Ectodermal cell (in vitro differentiated cells): ENCODE measurements around the gene NME1. TPM values are rescaled to one million over a fixed set of nuclear protein-coding genes. Genes with fewer than 3 reads are reported as not detected.
"Not testable (repeated sequence)": the region's sequence is repeated elsewhere in the genome, so short reads cannot be mapped to it uniquely, and the experiment has no call there.

Experiments
- H3K27ac ChIP-seq: 2 replicates; pipeline ENCODE4 v1.7.0; 2013; ENCODE audit warnings: mild to moderate bottlenecking, low read depth, low read length; ENCODE audit not compliant: insufficient read depth, poor library complexity, severe bottlenecking
- H3K27me3 ChIP-seq: 2 replicates; pipeline ENCODE4 v1.7.0; 2013; ENCODE audit warnings: mild to moderate bottlenecking, low read length; ENCODE audit not compliant: insufficient read depth, control insufficient read depth, poor library complexity, severe bottlenecking
- H3K36me3 ChIP-seq: one replicate; pipeline ENCODE4 v1.7.0; 2013; ENCODE audit warnings: low read length; ENCODE audit not compliant: control insufficient read depth, insufficient read depth
- H3K4me1 ChIP-seq: one replicate; pipeline ENCODE4 v1.7.0; 2013; ENCODE audit warnings: low read length; ENCODE audit not compliant: control insufficient read depth, insufficient read depth
- H3K4me3 ChIP-seq: 2 replicates; pipeline ENCODE4 v1.7.0; 2013; ENCODE audit warnings: low read depth, low read length, control low read depth; ENCODE audit not compliant: insufficient read depth
- H3K9me3 ChIP-seq: 2 replicates; pipeline ENCODE4 v1.7.0; 2013; ENCODE audit warnings: mild to moderate bottlenecking, low read length, moderate library complexity; ENCODE audit not compliant: control insufficient read depth
- WGBS, 2 experiments: methylation state at CpG; one replicate each; pipeline ENCODE4 v1.1.7; 2013; ENCODE audit warnings: missing lambda C conversion rate in 2 of 2; 5-methylcytosine and 5-hydroxymethylcytosine counted together
- polyA plus RNA-seq, 4 experiments: library from polyadenylated mRNA; stranded (reverse); fragments of 50-300 nt; gene quantifications; one replicate each; pipeline ENCODE4 v1.2.3, GENCODE V29; 2013

Gene NME1
- 158 TPM for polyA plus RNA-seq (2013, experiment 1 of 4)
- 117 TPM for polyA plus RNA-seq (2013, experiment 2 of 4)
- polyA plus RNA-seq (2013, experiment 3 of 4): 95.7 TPM
- 98.6 TPM for polyA plus RNA-seq (2013, experiment 4 of 4)

- Histone ChIP-seq H3K4me1 (peaks cover 3% of the 10 kb centered on the region), H3K27me3 (no peaks in the 10 kb centered on the region), H3K36me3 (no peaks in the 10 kb centered on the region), H3K4me3 (peak within 1 kb of the TSS; percentile 79), H3K27ac (peak within 1 kb of the TSS; percentile 87), H3K9me3 (no peaks in the 10 kb centered on the region)
- 0% methylated on average over 60 of the region's 60 CpGs for WGBS, 2 experiments
Measured at GRCh38 chr17:51153210-51154072, at the start of gene NME1. Gene NME1 (plus strand): TSS chr17:51153559. CDS start chr17:51155655, 2,096 bp downstream.

- no peaks in the 10 kb centered on the region for H3K27me3 ChIP-seq
- no peak overlapping the region for H3K4me3 ChIP-seq
- H3K27ac ChIP-seq: no peak overlapping the region
- H3K4me1 ChIP-seq: no peaks in the 10 kb centered on the region
- no peaks in the 10 kb centered on the region for H3K9me3 ChIP-seq
- H3K36me3 ChIP-seq: no peaks in the 10 kb centered on the region
- WGBS, 2 experiments: 95 to 100% methylated on average over 1 of the region's 1 CpG
Measured at GRCh38 chr17:51107778-51108177, 45.6 kb upstream of the NME1 start.

- not testable (repeated sequence) for H3K36me3 ChIP-seq, H3K4me3 ChIP-seq, H3K9me3 ChIP-seq, H3K27me3 ChIP-seq, H3K4me1 ChIP-seq, H3K27ac ChIP-seq
- 92 to 95% methylated on average over 16 of the region's 16 CpGs for WGBS, 2 experiments
Measured at GRCh38 chr17:51112303-51113222, 40.8 kb upstream of the NME1 start.

GRCh38 chr17:51115179-51115578 lies 38.2 kb upstream of the NME1 start:
- H3K36me3 ChIP-seq: no peaks in the 10 kb centered on the region
- peaks cover 4% of the 10 kb centered on the region for H3K4me1 ChIP-seq
- no peak overlapping the region for H3K27ac ChIP-seq
- H3K9me3 ChIP-seq: no peaks in the 10 kb centered on the region
- no peaks in the 10 kb centered on the region for H3K27me3 ChIP-seq
- WGBS, 2 experiments: 83 to 97% methylated on average over 4 of the region's 4 CpGs
- H3K4me3 ChIP-seq: no peak overlapping the region

GRCh38 chr17:51118330-51119195 lies 34.8 kb upstream of the NME1 start:
- Histone ChIP-seq H3K27ac (no peak overlapping the region), H3K27me3 (peaks cover 8% of the 10 kb centered on the region), H3K36me3 (no peaks in the 10 kb centered on the region), H3K4me1 (peaks cover 11% of the 10 kb centered on the region), H3K4me3 (no peak overlapping the region), H3K9me3 (no peaks in the 10 kb centered on the region)
- 91 to 92% methylated on average over 13 to 14 of the region's 14 CpGs for WGBS, 2 experiments

GRCh38 chr17:51119415-51120356 lies 33.7 kb upstream of the NME1 start:
- Histone ChIP-seq H3K4me1 (peaks cover 11% of the 10 kb centered on the region), H3K27me3 (peaks cover 8% of the 10 kb centered on the region), H3K36me3 (no peaks in the 10 kb centered on the region), H3K9me3 (no peaks in the 10 kb centered on the region), H3K4me3 (peak overlapping the region; percentile 91), H3K27ac (peak overlapping the region; percentile 30)
- 4 to 5% methylated on average over 46 to 49 of the region's 49 CpGs for WGBS, 2 experiments

GRCh38 chr17:51120357-51120738 lies 33.0 kb upstream of the NME1 start:
- Histone ChIP-seq H3K36me3 (no peaks in the 10 kb centered on the region), H3K4me1 (peaks cover 11% of the 10 kb centered on the region), H3K4me3 (peak overlapping the region; percentile 91), H3K27me3 (peaks cover 8% of the 10 kb centered on the region), H3K9me3 (no peaks in the 10 kb centered on the region), H3K27ac (peak overlapping the region; percentile 30)
- WGBS, 2 experiments: 0% methylated on average over 42 of the region's 42 CpGs

- 0 to 1% methylated on average over 67 to 68 of the region's 68 CpGs for WGBS, 2 experiments
- Histone ChIP-seq H3K36me3 (no peaks in the 10 kb centered on the region), H3K27ac (peak within 1 kb of the TSS; percentile 85), H3K9me3 (no peaks in the 10 kb centered on the region), H3K4me3 (peak within 1 kb of the TSS; percentile 91), H3K27me3 (peaks cover 8% of the 10 kb centered on the region), H3K4me1 (peaks cover 11% of the 10 kb centered on the region)
Measured at GRCh38 chr17:51120739-51121619, 32.4 kb upstream of the NME1 start, which contains the start of gene SPAG9. Gene SPAG9 (minus strand): TSS chr17:51120868. CDS start chr17:51120656, 212 bp downstream.
